ENCODE results near the gene DNM3. TPM values are rescaled to one million over a fixed set of nuclear protein-coding genes. Genes with fewer than 3 reads are reported as not detected.

DNM3 gene
- total RNA-seq, 2 experiments from 2014 or later: 1.6 to 1.8 TPM

GRCh38 chr1:171849245-171849898 lies 8.1 kb downstream of the DNM3 start:
- Mint-ChIP-seq H3K4me1 (ENCODE audit: low read depth) (no peaks in the 10 kb centered on the region), H3K27me3 (peaks cover 3% of the 10 kb centered on the region), H3K27ac (no peak overlapping the region), H3K36me3 (ENCODE audit: low read depth) (no peaks in the 10 kb centered on the region), H3K4me3 (no peak overlapping the region), H3K9me3 (no peaks in the 10 kb centered on the region)
- ChIA-PET CTCF (no interaction called here), POLR2A (no interaction called here)
- Histone ChIP-seq H3K9me3 (ENCODE audit: control insufficient read depth in 1 of 2, insufficient read depth in 1 of 2, low read length in 2 of 2) (no peaks in the 10 kb centered on the region), H3K4me3 (ENCODE audit: low read length) (no peak overlapping the region), H3K36me3 (ENCODE audit: insufficient read depth, low read length) (no peaks in the 10 kb centered on the region), H3K27me3 (ENCODE audit: control insufficient read depth in 1 of 2, insufficient read depth in 2 of 2, low read length in 2 of 2) (no peaks in the 10 kb centered on the region), H3K4me1 (ENCODE audit: insufficient read depth, low read length) (no peaks in the 10 kb centered on the region), H3K27ac (ENCODE audit: low read depth in 1 of 2, low read length in 2 of 2) (no peak overlapping the region)
- intact Hi-C loops (cut with DNase I, micrococcal nuclease): loop anchor here (10.0 kb wide), 3 partner anchors 105 to 1635 kb away; partner anchors contain the start of genes GORAB (in 1 of the 2) and VAMP4 (in 1 of the 2)
- DNase-seq: no peak
- ATAC-seq (ENCODE audit: poor library complexity): no peak
- TF ChIP-seq CTCF (IDR thresholded peaks at IDR 0.05): no peak

- no peak for ATAC-seq (ENCODE audit: poor library complexity)
- intact Hi-C loops (cut with DNase I, micrococcal nuclease): no loop called here
- ChIA-PET CTCF (no interaction called here), POLR2A (no interaction called here)
- no peak overlapping the region for H3K4me3 ChIP-seq (ENCODE audit: low read length)
- H3K27ac ChIP-seq (ENCODE audit: low read depth in 1 of 2, low read length in 2 of 2): no peak overlapping the region
- no peaks in the 10 kb centered on the region for H3K4me1 ChIP-seq (ENCODE audit: insufficient read depth, low read length)
- H3K36me3 Mint-ChIP-seq (ENCODE audit: low read depth): no peaks in the 10 kb centered on the region
- no peaks in the 10 kb centered on the region for H3K27me3 ChIP-seq (ENCODE audit: control insufficient read depth in 1 of 2, insufficient read depth in 2 of 2, low read length in 2 of 2)
- no peaks in the 10 kb centered on the region for H3K9me3 ChIP-seq (ENCODE audit: control insufficient read depth in 1 of 2, insufficient read depth in 1 of 2, low read length in 2 of 2)
- H3K4me1 Mint-ChIP-seq (ENCODE audit: low read depth): no peaks in the 10 kb centered on the region
- no peaks in the 10 kb centered on the region for H3K36me3 ChIP-seq (ENCODE audit: insufficient read depth, low read length)
- H3K4me3 Mint-ChIP-seq: no peak overlapping the region
- no peak overlapping the region for H3K27ac Mint-ChIP-seq
- TF ChIP-seq CTCF (IDR thresholded peaks at IDR 0.05): no peak
- H3K9me3 Mint-ChIP-seq: no peaks in the 10 kb centered on the region
- DNase-seq: peak in 3 of 14 experiments; percentile 4 to 16 (median 13)
- H3K27me3 Mint-ChIP-seq: no peaks in the 10 kb centered on the region
Measured at GRCh38 chr1:171850651-171851350, 9.5 kb downstream of the DNM3 start.

GRCh38 chr1:171852272-171852671 lies 11.0 kb downstream of the DNM3 start:
- no peaks in the 10 kb centered on the region for H3K4me1 ChIP-seq (ENCODE audit: insufficient read depth, low read length)
- intact Hi-C loops (cut with DNase I, micrococcal nuclease): no loop called here
- Mint-ChIP-seq H3K36me3 (ENCODE audit: low read depth) (peaks cover 8% of the 10 kb centered on the region), H3K4me3 (no peak overlapping the region), H3K27ac (no peak overlapping the region), H3K4me1 (ENCODE audit: low read depth) (no peaks in the 10 kb centered on the region), H3K9me3 (peaks cover 5% of the 10 kb centered on the region), H3K27me3 (peaks cover 6% of the 10 kb centered on the region)
- ChIA-PET CTCF (no interaction called here), POLR2A (interaction anchor here (1.4 kb wide), 1 partner anchor 11 kb away, joined by 4 read pairs; the partner anchor contains the start of gene DNM3)
- TF ChIP-seq CTCF (IDR thresholded peaks at IDR 0.05): no peak
- H3K36me3 ChIP-seq (ENCODE audit: insufficient read depth, low read length): no peaks in the 10 kb centered on the region
- no peak overlapping the region for H3K4me3 ChIP-seq (ENCODE audit: low read length)
- DNase-seq (no peak), ATAC-seq (ENCODE audit: poor library complexity) (no peak)
- H3K27ac ChIP-seq (ENCODE audit: low read depth in 1 of 2, low read length in 2 of 2): no peak overlapping the region
- no peaks in the 10 kb centered on the region for H3K27me3 ChIP-seq (ENCODE audit: control insufficient read depth in 1 of 2, insufficient read depth in 2 of 2, low read length in 2 of 2)
- no peaks in the 10 kb centered on the region for H3K9me3 ChIP-seq (ENCODE audit: control insufficient read depth in 1 of 2, insufficient read depth in 1 of 2, low read length in 2 of 2)

Measured in CD4-positive, alpha-beta T cell (primary cell).